Measurements from ENCODE around the gene BBLN.
"Not testable (repeated sequence)": the region's sequence is repeated elsewhere in the genome, so short reads cannot be mapped to it uniquely, and the experiment has no call there.

Gene BBLN

DNA sequence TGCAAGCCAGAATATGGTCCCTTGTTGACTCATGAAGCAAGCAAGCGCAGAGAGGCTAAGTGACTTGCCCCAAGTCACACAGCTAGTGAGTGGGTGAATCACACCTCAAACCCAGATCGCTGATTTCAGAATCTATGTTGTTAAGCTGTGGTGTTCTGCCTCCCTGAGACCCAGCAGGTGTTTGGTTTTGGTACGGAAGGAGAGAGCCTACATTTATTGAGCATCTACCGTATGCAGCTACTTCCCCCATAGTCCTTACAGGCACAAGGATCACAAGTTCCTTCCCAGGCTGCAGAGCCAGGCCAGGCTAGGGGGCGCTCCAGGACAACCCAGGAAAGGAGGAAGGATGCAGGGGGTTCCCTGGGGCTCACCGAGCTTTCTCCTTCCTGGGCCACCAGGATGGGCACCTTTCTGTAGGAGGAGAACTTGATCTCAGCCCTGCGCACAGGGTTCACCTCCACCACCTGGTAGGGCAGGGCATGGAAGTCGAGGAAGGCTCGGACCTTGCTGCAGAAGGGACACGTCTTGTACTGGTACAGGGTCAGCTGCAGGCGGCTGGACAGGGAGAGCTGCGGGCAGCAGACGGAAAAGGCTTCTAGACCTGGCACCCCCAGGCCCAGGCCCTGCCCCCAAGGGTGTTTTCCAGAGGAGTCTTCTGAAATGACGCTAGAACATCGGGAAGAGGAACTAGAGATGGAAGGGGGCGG lies 35.0 kb upstream of the BBLN start:
- peak; percentile 61 to 77 for DNase-seq

DNA sequence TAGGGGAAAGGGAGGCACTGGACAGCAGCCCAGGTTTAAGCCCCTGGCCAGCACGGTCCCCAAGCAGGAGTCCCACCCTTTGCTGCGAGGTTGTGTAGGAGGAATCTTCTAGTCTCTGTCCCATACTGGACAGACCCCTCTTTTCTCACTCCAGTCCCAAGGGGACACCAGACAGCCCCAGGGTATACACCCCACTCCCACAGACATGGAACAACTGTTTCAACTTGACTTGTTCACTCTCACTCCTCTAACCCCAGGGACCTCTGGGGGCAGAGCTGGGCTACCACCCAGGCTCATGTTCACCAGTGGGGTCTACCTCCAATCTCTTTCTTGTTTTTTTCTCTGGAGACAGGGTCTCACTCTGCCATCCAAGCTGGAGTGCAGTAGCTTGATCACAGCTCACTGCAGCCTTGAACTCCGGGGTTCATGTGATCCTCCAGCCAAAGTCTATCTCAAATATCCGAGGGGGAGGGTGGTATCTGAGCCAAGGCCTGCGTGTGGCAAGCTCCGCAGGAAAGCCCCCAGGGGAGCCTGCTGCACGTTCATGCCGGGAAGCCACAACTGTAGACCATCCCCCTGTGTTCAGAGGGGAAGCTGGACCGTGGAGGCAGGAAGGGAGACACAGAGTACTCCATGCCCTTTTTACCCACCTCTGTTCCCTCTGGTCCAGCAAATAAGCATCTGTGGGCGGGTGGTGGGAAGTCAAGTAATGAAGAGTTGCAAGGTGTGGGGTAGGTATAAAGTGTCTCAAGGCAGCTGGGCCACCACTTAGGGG lies 34.3 kb upstream of the BBLN start:
- no peak for DNase-seq

DNA sequence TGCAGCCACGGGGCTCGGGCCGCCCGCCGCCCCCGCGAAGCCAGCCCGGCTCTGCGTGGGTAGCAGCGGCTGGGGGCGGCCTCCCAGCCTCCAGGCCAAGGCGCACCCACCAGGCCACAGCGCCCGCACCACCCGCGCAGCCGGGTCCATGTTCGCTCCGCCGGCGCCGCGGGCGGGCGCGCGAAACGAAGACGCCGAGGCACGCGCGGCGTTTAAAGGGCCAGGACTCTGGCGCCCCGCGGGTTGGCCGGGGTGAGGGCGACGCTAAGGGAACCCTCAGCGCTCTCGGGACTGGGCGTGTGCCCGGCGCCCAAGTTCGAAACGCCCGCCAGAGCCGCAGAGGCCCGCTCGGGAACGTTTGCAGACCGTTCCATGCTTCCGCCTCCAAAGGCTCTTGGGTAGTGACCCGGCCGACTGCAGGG lies 32.5 kb upstream of the BBLN start, which contains the start of gene PTGES2:
TSS of gene PTGES2 (minus strand) at position 162 of the 422 bp plus-strand sequence. CDS start at position 150, 12 bp downstream.
- peak; percentile 84 to 88 for DNase-seq

DNA sequence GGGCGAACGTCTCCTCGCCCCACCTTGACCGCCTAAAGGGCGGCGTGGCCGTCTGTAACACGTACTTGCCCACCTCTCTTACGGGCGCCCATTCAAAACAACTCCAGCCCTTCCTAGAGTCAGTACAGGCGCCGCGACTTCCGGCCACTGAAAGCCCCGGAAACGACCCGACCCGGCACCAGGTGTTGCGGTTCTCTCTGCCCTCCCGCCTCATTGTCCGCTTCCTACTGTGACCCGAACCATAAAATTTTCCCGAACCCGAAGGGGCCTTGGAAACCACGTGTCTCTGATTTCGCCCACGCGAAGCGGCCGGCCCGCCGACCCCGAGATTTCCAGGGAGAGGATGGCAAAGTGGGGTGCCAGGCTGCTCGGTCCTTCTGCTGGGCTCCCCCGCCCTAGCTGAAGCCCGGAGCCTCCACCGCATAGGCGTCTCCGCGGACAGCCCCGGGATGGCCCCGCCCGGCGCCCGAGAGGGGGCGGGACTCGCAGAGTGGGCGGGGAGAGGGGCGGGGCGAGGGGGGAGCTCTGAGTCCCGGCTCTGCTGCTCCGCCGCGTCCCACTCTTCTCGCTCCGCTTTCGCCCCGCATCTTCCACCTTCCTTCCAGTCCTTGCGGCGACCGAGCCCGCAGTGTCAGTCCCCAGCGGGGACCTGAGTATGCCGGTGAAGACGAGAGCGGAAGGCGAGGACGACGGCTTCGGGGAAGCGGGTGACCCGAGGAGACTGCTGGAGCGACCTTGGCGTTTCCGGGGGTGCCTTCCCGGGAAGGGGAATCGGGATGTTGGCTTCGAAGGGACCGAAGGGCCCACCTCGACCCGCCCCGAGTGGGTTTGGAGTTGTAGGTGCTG lies 31.9 kb upstream of the BBLN start:
- DNase-seq = peak; percentile 80 to 87

DNA sequence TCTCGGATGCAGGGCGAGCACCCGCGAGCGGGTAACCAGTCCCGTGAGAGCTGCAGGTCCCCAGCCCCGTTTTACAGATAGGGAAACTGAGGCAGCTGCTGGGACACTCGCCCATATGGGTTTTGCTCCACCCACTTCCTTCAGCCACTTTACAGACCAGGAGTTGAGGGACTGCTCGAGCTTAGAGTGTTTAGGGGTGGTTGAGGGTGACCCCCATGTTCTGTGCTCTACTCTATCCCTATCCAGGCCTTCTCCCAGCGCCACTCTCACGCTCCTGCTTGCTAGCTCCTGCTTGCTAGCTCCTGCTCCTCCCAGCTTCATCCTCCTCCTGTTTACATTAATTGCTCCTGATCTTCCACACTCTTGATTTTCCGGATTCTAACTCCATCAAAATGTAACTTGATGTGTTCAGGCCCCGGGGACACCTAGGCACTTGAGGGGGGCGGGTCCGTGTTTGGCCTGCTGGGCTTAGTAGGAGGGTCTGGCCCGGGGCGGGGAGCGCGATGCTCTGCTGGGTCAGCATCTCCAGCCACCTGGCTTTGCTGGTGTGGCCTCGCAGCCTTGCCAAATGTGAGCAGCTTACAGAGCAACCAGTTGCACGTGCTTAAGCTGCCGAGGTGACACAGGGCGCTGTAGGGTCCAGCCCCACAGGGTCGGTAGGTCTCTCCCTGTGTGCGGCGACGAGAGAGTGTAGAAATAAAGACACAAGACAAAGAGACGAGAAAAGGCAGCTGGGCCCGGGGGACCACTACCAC lies 31.1 kb upstream of the BBLN start:
- no peak for DNase-seq

DNA sequence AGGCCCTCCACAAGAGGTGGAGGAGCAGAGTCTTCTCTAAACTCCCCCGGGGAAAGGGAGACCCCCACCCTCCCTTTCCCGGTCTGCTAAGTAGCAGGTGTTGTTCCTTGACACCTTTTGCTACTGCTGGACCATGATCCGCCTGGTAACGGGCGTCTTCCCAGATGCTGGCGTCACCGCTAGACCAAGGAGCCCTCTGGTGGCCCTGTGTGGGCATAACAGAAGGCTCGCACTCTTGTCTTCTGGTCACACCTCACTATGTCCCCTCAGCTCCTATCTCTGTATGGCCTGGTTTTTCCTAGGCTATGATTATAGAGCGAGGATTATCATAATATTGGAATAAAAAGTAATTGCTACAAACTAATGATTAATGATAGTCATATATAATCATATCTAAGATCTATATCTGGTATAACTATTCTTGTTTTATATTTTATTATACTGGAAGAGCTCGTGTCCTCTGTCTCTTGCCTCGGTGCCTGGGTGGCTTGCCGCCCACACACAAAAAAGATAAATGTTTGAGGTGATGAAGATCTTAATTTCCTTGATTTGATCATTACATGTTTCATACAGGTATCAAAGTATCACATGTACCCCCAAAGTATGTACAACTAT lies 30.0 kb upstream of the BBLN start:
- not testable (repeated sequence) for DNase-seq

DNA sequence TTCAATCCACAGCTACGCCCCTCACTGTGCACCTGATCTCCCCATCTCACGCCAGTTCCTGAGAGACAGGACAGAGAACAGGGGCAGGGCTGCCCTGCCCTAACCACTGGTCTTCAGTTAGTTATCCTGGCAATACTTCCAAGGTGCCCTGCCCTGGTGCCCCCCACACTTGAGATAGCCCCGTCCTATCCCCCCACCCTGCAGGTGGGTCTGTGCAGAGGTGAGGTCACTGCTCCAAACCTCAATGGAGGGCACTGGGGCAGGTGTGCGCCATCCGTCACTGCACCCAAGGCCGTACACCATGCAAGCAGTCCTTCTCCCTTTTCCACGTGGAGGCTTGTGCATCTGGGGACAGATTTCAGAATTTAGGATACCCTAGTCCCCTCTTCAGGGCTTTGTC lies 29.4 kb upstream of the BBLN start:
- not testable (repeated sequence) for DNase-seq

DNA sequence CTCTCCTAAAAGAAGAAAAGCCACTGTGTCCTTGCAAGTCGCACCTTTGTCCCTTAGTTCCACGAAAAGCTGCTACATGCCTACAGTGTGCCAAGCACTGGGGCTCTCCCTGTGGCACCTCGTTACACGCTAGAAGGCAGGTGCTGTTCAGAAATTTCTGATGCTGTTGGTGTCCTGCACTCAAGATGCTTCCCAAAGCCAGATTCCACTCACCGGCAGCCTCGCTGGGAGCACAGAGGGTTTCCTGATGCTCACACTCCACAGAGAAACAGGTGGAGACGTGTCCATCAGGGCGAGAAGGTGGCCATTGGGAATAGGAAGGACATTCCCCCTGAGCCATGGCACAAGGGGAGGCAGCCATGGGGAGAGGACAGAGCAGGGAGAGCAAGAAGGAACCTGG lies 28.7 kb upstream of the BBLN start:
- DNase-seq = not testable (repeated sequence)

DNA sequence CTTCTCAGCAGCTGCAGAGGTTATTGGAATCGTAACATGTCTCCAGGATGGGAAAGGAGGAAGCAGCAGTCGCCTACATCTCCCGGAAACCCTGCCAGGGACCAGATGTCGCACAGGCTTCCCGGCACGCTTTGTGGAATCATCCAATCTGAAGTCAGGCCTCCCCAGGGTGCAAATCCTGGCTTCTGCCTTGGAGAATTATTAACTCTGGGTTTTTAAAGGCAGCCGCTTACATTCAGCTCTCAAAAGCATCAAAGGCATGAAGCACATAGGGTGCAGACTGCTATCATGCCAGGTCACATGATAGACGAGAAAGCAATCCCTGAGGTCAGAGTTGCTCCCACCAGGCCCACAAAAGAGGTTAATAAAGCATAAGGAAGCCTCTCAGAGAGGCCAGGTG lies 27.9 kb upstream of the BBLN start:
- DNase-seq = peak in 1 of 2 donors; percentile 8

DNA sequence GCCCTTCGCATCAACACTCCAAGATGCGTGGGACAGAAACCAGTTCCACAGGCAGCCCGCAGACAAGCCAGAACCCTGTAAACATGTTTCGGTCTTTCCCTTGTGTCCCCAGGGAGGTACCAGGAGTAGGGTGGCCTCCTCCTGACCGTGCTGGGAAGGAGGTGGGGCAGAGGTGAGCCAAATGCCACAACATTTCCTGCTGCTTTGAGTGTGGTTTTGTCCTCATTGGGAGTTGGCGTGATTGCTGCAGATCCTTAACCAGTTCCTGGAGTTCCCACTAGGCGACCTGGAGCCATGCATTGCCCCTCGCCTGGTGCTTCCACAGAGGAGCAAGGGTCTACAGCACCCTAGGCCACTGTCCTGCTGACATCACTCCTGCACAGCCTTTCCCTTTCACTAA lies 24.5 kb upstream of the BBLN start:
- not testable (repeated sequence) for DNase-seq

DNA sequence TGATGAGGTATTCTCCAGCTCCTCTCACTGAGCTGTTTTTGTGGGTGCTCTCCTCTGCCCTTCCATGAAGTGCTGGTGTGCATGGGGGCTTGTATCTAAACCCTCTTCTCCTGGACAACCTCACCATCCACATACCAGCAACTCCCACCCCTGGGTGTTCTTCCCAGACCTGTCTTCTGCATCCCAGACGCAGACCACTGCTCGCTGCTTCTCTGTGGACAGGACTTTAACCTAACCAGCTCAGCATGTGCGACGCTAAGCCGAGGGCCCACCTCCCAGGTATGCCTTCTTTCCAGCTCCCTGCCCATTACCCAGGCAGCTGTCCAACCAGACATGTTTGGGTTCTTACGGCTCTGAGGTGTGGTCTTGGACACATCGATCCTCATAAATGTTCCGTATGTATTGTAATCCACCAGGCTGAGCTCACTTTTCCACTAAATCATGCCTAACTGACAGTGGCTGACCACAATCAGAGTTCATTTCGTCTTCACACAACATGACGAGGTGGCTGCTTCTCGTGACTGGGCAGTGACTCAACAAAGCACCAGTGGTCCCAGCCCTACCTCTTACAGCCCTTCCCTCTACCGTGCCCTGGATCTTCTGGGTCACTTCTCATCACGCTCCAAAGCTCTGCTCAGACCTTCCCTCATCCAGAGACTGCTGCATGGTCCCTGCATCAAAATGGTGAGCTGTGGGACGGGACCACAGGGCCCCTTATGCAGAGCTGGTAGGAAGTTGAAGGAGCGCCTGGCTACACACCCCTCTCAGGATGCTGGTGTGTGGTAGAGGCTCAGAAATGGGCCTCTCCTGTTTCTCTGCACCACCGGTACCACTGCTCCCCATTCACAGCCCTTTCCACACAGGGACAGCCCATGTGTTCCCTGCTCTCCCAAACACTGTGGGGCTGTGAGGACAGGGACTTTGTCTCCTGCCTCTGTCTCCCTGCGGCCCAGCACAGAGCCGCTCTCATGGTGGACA lies 23.0 kb upstream of the BBLN start:
- no peak for DNase-seq

DNA sequence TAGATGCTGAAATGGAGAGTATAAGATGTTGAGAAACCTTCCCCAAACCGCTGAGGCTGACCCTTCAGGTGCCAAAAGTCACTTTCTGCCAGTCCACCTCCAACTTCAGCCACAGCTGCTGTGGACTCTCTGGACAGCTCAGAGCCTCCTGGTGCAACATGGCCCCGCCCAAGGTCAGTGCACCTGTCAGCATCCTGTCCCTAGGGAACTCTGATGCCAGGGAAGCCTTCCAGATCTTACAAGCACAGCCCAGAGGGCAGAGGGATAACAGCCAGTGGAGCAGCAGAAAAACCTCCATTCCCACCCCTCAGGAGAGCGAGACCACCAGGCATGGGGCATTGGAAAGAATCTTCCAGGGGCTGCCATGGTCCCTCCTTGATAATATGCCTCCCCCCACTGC lies 22.1 kb upstream of the BBLN start:
- DNase-seq = no peak

DNA sequence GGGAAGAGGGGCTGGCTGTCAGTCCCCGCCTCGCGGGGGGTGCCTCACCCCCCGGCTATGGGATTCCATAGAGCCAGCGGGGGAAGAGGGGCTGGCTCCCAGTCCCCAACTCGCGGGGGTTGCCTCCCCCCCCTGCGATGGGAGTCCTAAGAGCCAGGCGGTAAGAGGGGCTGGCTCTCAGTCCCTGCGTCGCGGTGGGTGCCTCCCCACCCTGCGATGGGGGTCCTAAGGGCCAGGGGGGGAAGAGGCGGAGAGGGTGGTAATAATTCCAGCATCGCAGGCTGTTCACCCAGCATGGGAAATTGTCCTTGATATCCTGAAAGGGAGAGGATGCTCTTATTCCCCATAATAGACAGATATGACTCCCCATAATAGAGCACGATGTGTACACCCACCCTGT lies 20.4 kb upstream of the BBLN start:
- no peak for DNase-seq

DNA sequence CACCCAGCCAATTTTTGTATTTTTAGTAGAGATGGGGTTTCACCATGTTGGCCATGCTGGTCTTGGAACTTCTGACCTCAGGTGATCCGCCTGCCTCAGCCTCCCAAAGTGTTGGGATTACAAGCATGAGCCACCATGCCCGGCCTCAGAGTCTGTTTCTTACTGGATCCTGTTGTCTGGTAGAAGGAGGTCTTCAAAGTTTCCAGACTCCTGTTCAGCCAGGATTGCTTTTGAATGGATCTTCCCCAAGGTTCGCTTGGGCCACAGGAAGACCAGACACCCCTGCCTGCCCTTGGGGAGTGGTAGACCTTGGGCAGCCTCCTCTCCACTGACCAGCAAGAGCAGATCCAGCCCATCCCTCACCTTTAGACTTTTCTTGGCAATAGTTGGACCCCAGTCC lies 18.5 kb upstream of the BBLN start:
- no peak for DNase-seq

DNA sequence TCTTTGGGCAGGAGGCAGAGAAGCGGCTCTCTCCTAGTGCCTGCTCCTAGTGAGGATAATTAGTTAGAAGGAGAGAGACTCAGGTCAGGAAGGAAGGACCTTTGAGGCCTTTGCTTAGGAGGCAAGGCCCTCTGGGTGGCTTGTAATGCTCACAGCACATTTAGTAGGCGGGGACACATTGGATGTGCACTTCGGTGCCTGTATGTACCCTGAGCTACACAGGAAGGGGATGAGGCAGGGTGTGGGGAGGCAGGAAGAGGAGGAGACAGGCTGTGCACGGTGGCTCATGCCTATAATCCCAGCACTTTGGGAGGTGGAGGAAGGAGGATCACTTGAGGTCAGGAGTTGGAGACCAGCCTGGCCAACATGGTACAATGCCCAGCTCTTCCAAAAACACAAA lies 18.0 kb upstream of the BBLN start:
- no peak for DNase-seq

DNA sequence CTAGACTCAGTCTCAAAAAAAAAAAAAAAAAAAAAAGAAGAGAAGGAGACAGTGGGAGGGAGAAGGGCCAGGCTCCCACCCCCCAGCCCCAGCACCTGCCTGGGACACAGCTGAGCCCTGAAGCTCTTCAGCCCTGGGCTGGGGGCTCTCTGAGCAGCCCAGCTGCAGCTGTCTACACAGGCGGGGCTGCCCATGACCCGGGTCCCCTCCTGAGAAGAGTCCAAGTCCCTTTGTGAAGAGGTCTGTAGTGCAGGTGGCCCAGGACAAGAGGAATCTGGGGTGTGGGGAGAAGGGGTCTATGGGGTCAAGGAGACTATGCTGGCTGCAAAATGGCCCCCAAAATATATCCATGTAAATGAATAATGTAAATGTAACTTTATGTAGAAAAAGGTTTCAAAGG lies 17.5 kb upstream of the BBLN start:
- DNase-seq = no peak

DNA sequence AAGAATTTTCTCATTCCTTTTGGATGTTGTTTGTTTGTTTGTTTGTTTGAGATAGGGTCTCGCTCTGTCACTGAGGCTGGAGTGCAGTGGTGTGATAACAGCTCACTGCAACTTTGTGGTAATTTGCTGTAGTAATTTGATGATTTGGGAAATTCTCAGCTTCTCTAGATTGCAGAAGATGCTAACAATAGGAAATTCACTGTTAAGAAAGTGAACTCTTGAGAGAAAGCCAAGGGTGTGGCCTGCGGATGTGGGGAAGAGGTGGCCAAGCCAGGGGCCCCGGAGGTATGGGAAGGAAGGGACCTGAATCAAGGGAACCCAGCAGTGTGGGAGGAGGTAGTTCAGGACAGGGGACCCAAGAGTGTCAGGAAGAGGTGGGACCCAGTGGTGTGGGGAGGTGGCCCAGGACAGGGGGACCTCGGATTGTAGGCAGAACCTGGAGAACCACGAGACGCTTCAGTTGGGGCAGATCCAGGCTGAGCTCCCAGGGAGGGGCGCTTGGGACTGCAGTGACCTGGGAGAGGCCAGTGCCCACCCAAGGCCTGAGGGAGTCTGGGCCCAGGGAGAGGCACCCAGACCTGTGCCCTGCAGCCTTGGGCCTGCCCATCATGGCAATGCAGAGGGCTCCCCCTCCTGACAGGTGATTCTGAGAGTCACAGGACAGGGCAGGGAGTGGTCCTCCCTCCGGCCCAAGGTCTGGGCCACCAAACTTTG lies 16.4 kb upstream of the BBLN start:
- peak in 1 of 2 donors; percentile 9 for DNase-seq

DNA sequence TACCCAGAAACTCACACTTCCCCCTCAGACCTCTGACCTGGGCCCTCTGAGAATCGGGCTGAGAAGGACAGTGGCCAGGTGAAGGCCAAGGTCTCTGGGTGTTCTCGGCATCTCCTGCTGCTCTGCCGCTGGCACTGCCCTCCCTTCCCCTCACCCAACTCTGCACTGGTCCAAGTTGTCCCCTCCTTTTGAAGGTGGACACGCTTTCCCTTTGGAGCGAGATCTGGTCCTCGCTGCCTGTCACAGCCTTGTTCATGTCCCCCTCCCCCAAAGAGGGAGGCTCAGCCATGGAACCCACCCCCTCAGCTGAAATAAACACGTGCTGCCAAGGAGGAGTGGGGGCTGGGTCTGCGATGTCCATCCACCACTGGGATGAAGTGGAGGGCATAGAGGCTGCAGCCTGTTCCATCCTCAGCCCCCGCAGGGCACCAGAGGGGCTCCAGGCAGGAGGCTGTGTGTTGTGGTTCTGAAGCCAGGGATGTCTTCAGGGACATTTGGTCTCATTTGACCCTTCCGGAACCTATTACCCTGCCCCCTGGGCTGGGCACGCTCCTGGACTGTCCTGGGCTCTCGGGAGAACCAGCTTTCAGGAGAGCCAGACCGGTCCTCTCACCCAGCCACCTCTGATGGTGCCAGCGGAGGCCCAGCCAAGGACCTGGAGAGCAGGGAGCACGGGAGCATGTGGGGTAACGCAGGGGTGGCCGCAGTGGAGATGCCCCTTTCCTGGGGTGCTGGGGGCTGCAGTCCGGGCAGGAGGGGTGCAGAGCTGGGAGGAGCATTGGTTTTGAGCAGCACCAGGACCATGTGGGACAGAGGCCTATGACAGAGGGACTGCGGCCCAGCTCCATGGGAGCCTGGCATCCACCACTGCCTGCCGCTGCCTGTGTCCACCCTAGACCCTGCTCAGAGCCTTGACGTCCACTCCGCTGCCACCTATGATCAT lies 15.6 kb upstream of the BBLN start:
- DNase-seq = no peak

DNA sequence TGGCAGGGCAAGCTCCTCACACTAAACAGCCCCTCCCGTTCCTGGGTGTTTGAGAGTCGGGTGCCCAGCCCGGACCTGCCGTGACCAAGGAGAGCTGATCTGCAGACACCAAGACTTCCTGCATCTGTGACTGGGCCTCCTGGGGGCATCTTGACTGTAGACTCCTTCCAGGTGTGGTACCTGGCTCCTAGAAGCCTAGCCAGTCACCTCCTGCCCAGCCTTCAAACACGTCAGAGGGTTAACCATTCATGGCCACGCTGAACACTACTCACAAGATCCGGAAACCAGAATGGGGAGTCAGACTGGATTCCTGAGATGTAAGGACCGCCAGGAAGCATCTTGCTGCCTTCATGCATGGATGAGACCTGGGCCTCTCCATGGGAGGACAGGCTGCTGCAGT lies 14.5 kb upstream of the BBLN start:
- no peak for DNase-seq
